Mesodermal cell (in vitro differentiated cells): ENCODE measurements around the gene LRRTM4.

Source experiments
- H3K27ac ChIP-seq: 2 replicates; pipeline ENCODE4 v1.7.0; 2013; ENCODE audit warnings: mild to moderate bottlenecking, low read depth, low read length, moderate library complexity; ENCODE audit not compliant: severe bottlenecking
- H3K36me3 ChIP-seq: 2 replicates; pipeline ENCODE4 v1.7.1; 2013; ENCODE audit warnings: mild to moderate bottlenecking, low read length, moderate library complexity; ENCODE audit not compliant: control insufficient read depth, insufficient read depth
- H3K4me1 ChIP-seq: one replicate; pipeline ENCODE4 v1.7.1; 2013; ENCODE audit warnings: mild to moderate bottlenecking, low read length; ENCODE audit not compliant: insufficient read depth, control insufficient read depth, poor library complexity, severe bottlenecking
- H3K4me3 ChIP-seq: 2 replicates; pipeline ENCODE4 v1.7.0; 2013; ENCODE audit warnings: low read length, control low read depth, mild to moderate bottlenecking; ENCODE audit not compliant: insufficient read depth, poor library complexity, severe bottlenecking; ENCODE audit errors: extremely low read depth
- H3K9me3 ChIP-seq: 2 replicates; pipeline ENCODE4 v1.7.1; 2013; ENCODE audit warnings: mild to moderate bottlenecking, low read length, moderate library complexity; ENCODE audit not compliant: control insufficient read depth
- WGBS, 2 experiments: methylation state at CpG; one replicate each; pipeline ENCODE4 v1.1.5; 2013; ENCODE audit warnings: missing lambda C conversion rate in 2 of 2; ENCODE audit not compliant: insufficient coverage in 2 of 2; 5-methylcytosine and 5-hydroxymethylcytosine counted together

LRRTM4 gene

GRCh38 chr2:77013457-77013856 lies 508.7 kb downstream of the LRRTM4 start:
- Histone ChIP-seq H3K36me3 (no peaks in the 10 kb centered on the region), H3K4me3 (no peak overlapping the region), H3K9me3 (no peaks in the 10 kb centered on the region), H3K27ac (no peak overlapping the region), H3K4me1 (no peaks in the 10 kb centered on the region)
- WGBS, 2 experiments = 83% methylated on average over 1 of the region's 2 CpGs; no CpG with 5 or more reads in 1 of the 2 experiments

GRCh38 chr2:77009307-77009706 lies 512.9 kb downstream of the LRRTM4 start:
- no peak overlapping the region for H3K4me3 ChIP-seq
- 59 to 63% methylated on average over 3 of the region's 3 CpGs for WGBS, 2 experiments
- H3K4me1 ChIP-seq = peaks cover 4% of the 10 kb centered on the region
- H3K27ac ChIP-seq = peak overlapping the region; percentile 57
- H3K36me3 ChIP-seq = no peaks in the 10 kb centered on the region
- H3K9me3 ChIP-seq = no peaks in the 10 kb centered on the region

GRCh38 chr2:77008853-77009252 lies 513.3 kb downstream of the LRRTM4 start:
- Histone ChIP-seq H3K4me1 (peaks cover 4% of the 10 kb centered on the region), H3K9me3 (no peaks in the 10 kb centered on the region), H3K27ac (peak overlapping the region; percentile 57), H3K4me3 (no peak overlapping the region), H3K36me3 (no peaks in the 10 kb centered on the region)
- no CpG with 5 or more reads among the region's 1 CpG for WGBS, 2 experiments

- Histone ChIP-seq H3K4me1 (peaks cover 4% of the 10 kb centered on the region), H3K36me3 (no peaks in the 10 kb centered on the region), H3K9me3 (no peaks in the 10 kb centered on the region), H3K27ac (no peak overlapping the region), H3K4me3 (no peak overlapping the region)
- WGBS, 2 experiments = no CpG with 5 or more reads among the region's 2 CpGs
Measured at GRCh38 chr2:77007686-77008085, 514.5 kb downstream of the LRRTM4 start.

- Histone ChIP-seq H3K4me3 (no peak overlapping the region), H3K4me1 (peaks cover 4% of the 10 kb centered on the region), H3K36me3 (no peaks in the 10 kb centered on the region), H3K27ac (no peak overlapping the region), H3K9me3 (no peaks in the 10 kb centered on the region)
- WGBS, 2 experiments = 83 to 100% methylated on average over 1 of the region's 2 CpGs
Measured at GRCh38 chr2:77005522-77005921, 516.7 kb downstream of the LRRTM4 start.

- H3K9me3 ChIP-seq = no peaks in the 10 kb centered on the region
- H3K36me3 ChIP-seq = no peaks in the 10 kb centered on the region
- peaks cover 5% of the 10 kb centered on the region for H3K4me1 ChIP-seq
- no peak overlapping the region for H3K4me3 ChIP-seq
- no CpG with 5 or more reads among the region's 1 CpG for WGBS, 2 experiments
- no peak overlapping the region for H3K27ac ChIP-seq
Measured at GRCh38 chr2:77001895-77002294, 520.3 kb downstream of the LRRTM4 start.

GRCh38 chr2:76998704-76999103 lies 523.5 kb downstream of the LRRTM4 start:
- Histone ChIP-seq H3K4me3 (no peak overlapping the region), H3K36me3 (no peaks in the 10 kb centered on the region), H3K4me1 (peaks cover 5% of the 10 kb centered on the region), H3K9me3 (no peaks in the 10 kb centered on the region), H3K27ac (no peak overlapping the region)
- WGBS, 2 experiments = 74 to 90% methylated on average over 2 to 3 of the region's 3 CpGs

GRCh38 chr2:76998152-76998551 lies 524.0 kb downstream of the LRRTM4 start:
- no peaks in the 10 kb centered on the region for H3K36me3 ChIP-seq

GRCh38 chr2:76997296-76997695 lies 524.9 kb downstream of the LRRTM4 start:
- 100% methylated on average over 1 of the region's 1 CpG; no CpG with 5 or more reads in 1 of the 2 experiments for WGBS, 2 experiments
- no peak overlapping the region for H3K27ac ChIP-seq

More at GRCh38 chr2:76998152-76998551, 524.0 kb downstream of the LRRTM4 start:
- Histone ChIP-seq H3K4me1 (peaks cover 5% of the 10 kb centered on the region), H3K9me3 (no peaks in the 10 kb centered on the region), H3K27ac (no peak overlapping the region), H3K4me3 (no peak overlapping the region)

GRCh38 chr2:76985387-76986136 lies 536.6 kb downstream of the LRRTM4 start:
- H3K4me1 ChIP-seq = peaks cover 11% of the 10 kb centered on the region
- no peaks in the 10 kb centered on the region for H3K9me3 ChIP-seq
- WGBS, 2 experiments = 0 to 30% methylated on average over 2 of the region's 11 CpGs
- H3K4me3 ChIP-seq = no peak overlapping the region
- no peaks in the 10 kb centered on the region for H3K36me3 ChIP-seq
- peak overlapping the region; percentile 76 for H3K27ac ChIP-seq

More at GRCh38 chr2:76997296-76997695, 524.9 kb downstream of the LRRTM4 start:
- Histone ChIP-seq H3K9me3 (no peaks in the 10 kb centered on the region), H3K4me1 (peaks cover 5% of the 10 kb centered on the region), H3K4me3 (no peak overlapping the region), H3K36me3 (no peaks in the 10 kb centered on the region)

GRCh38 chr2:76984359-76984758 lies 537.8 kb downstream of the LRRTM4 start:
- 44% methylated on average over 1 of the region's 2 CpGs; no CpG with 5 or more reads in 1 of the 2 experiments for WGBS, 2 experiments
- Histone ChIP-seq H3K36me3 (no peaks in the 10 kb centered on the region), H3K4me1 (peaks cover 11% of the 10 kb centered on the region), H3K4me3 (no peak overlapping the region), H3K27ac (peak overlapping the region; percentile 76), H3K9me3 (no peaks in the 10 kb centered on the region)
